HCEC 1CT (cell line): ENCODE results near the gene RING1.

ENCODE experiments used
- DNase-seq: peaks from one replicate; pipeline ENCODE4 v3.0.0-alpha.2; 2017

RING1 gene

DNA sequence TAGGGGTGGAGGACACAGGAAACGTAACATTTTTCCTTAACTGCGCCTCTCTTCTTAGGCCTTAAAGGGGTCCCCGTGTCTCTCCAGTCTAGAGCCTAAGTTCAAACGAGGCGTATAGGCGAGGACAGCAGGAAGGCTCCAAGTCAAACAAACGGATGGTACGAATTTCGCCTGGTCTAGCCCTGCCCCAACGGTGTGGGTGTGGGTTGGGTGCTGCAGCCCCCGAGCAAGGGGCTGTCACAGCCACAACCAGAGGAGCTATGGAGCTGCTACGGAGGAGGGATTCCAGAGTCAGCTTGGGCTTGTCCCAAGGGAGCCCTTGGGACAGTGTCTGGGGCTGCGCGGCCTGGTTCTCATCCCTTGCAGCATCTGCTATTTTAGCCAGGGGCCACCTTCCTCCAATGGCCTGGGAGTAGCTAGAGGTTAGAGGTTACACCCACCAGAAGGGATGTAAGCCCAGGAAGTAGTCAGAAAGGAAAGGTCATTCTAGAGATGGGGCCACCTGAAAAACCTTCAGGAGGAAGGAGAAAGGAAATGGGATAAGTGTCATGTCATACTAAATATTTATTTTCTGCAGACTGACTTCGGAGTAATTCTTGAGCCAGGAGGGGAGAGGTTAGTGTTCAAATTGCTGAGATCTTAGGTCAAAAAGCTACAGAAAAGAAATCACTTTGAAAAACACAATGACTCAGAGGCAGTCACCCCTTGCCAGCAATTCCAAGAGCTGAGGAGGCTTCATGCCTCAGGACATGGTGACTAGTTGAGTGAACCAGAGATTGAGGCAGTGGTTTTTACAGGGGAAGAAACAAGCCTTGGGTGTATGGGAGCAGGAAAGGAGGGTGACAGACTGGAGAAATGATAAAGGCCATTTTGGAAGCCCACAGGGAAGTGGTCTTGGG lies 41.7 kb downstream of the RING1 start:
- DNase-seq, result peak; percentile 80

DNA sequence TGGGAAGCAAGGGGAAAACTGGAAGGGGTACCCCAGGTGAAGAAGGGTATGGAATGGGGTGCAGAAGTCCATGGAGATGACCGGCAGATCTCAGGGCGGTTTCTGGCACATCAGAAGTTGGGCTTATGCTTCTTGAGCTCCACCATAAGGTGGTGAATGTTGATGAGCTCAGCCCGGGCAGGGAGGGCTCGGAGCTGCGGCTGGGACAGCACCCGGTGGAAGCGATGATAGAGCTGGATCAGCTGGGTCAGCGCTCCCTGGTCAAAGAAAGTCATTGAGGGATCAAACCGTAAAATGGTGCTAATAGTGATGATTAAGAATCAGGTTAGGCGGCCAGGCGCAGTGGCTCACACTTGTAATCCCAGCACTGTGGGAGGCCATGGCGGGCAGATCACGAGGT lies 42.4 kb downstream of the RING1 start:
- DNase-seq, result no peak

DNA sequence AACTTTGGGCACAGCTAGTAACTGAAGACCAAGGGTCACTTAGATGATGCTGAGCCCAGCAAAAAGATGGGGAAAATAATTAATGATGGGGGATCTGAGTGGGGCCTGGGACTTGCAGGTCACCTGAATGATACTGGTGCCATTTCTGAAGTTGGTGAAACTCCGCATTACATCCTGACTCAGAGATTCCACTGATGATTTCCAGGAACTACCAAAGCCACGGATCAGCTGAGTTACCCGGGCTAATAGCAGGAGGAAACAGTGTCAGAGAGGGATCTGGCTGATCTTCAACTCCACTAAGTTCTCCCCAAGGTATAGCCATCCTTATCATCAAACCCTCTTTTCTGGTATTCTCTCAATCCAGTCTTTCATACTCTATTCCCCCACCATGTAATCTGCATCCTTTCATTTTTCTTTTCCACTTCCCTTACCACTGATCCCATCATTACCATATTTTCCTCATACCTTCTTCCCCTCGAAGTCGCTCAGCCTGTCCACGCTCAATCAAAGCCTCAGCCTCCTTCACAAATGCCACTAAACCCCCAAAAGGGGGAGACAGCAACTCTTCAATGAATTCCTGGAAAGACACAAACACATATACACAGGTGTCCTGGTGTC lies 43.2 kb downstream of the RING1 start:
- no peak for DNase-seq

DNA sequence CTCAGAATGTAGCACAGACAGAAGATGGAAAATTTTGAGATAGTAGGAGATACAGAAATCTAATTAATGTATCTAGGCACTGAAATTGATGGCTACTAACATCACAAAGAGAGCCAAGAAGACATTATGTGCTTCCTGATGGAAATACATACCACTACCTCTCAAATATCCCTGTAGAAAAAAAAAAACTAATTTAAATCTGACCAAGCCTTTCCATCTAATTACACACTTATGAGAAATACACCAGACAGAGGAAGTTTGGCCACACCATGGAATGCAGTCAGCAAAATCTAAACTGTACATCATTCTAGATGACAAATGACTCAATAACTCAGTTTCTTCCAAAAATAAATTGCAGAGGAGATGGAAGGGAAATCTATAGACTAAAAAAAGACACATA lies 44.5 kb downstream of the RING1 start:
- peak; percentile 57 for DNase-seq

DNA sequence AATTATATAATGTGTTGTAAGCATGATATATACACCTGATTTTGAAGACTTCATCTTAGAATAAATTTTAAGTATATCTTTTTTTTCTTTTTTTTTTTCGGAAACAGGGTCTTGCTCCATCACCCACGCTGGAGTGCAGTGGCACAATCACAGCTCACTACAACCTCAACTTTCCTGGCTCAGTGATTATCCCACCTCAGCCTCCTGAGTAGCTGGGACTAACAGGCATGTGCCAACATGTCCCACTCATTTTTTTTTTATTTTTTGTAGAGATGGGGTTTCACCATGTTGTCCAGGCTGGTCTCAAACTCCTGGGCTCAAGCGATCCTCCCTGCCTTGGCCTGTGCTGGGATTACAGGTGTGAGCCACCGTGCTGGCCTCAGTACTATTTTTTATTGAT lies 46.3 kb downstream of the RING1 start:
- DNase-seq, result no peak

DNA sequence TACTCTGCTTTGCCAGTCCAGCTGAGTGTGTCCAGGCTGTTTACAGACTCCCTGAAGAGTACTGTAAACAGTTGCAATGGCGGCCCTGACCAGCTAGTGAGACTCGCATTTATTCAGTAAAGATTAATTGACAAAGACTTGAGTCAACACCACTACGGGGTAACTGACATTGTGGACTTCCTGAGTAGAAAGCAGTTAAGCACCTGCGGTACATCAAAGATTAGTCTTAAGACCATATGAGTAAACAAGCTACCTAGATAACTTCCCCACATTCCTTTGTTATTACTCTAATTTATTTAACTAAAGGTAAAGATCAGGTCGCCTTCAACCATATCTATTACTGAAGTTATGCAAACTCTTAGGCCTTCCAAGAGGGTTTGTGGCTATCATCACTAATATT lies 50.7 kb downstream of the RING1 start:
- no peak for DNase-seq
